Colon (tissue), 2 donors: Measurements from ENCODE around the gene FAT2.
"Not testable (repeated sequence)": the region's sequence is repeated elsewhere in the genome, so short reads cannot be mapped to it uniquely, and the experiment has no call there.

Source experiments
- FAIRE-seq: peaks from 2 replicates; lab custom pipeline; 2012; peaks lifted over from hg19 to GRCh38; lab: Jason Lieb, UNC
- donor health status: control.
- donor health status: control.

The FAT2 gene

GRCh38 chr5:151614565-151614964 lies 23.4 kb upstream of the FAT2 start:
- no peak for FAIRE-seq

- FAIRE-seq, result no peak
Measured at GRCh38 chr5:151612689-151613427, 21.7 kb upstream of the FAT2 start.

- no peak for FAIRE-seq
Measured at GRCh38 chr5:151611127-151611775, 20.1 kb upstream of the FAT2 start.

GRCh38 chr5:151608522-151608921 lies 17.4 kb upstream of the FAT2 start:
- FAIRE-seq, result no peak

DNA sequence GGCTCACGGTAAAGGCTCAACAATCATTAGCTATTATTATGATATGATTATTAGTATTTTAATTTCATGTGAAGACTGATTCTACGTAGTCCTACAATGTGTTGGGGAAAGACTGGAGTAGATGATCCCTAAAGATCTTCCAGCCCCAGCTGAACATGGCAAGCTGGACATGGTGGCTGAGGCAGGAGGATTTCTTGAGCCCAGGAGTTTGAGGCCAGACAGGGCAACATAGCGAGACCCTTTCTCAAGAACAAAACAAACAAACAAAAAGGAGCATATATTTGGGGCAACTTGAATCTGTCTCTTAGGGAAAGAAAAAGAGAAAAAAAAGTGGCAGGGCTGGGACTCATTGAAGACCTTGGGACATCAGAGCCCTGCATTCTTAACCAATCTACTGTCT lies 16.2 kb upstream of the FAT2 start:
- FAIRE-seq, result no peak

- no peak for FAIRE-seq
Measured at GRCh38 chr5:151605559-151605958, 14.4 kb upstream of the FAT2 start.

DNA sequence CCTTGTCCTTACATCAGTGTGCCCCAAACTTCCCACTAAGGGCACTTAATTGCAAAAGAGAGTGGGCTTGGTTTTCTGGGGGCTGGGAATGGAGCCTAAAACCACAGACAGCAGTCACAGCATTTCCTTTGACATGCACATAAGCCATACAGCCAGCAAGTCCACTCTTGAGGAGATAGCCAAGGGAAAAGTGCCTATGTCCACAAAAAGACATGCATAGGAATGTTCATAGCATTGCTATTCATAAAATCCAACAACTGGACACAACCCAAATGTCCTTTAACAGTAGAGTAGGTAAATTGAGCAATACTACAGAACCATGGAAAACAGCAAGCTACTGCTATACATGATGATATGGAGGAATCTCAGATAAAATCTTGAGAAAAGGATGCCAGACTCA lies 11.7 kb upstream of the FAT2 start:
- no peak for FAIRE-seq

DNA sequence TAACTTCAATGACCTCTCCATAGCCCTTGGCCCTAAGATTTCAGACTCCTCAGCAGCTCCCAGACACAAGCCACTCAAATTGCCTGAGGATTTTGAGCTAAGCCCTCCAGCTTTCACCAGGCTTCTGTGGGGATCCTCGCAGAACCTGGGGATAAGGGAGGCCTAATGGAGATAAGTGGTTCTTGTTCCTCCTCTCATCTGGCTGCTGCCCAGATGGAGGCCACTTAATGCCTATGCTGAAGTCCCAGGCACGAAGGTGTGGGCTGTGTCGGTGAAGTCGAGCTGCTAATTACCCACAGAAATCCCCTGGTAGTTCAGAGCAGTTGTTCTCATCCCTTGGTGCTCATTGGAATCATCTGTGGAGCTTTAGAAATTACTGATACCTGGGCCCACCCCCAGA lies 10.3 kb upstream of the FAT2 start:
- FAIRE-seq, result no peak

DNA sequence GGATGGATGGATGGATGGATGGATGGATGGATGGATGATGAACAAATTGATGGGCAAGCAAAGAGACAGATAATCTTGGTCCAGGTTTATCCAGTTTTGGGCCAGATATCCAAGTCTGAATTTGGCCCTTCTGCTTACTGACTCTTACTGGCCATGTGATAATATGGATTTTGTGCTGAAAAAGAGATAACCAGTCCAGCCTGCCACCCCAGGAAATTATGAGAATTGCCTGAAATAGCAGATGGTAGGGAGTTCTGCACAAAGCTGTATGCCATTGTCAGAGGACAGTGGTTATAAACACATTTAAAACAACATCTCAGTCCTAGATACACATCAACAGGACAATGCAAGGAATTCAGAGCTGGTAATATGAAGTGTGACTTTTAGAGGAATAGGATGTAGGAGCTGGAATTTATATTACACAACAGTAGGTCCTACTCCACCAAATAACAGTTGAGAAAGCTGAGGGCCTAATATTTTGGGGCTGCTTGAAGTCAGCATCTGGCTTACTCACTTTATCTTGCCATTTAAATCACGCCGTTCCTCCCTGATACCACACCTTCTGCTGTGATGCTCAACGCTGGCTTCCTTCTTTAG lies 9.0 kb upstream of the FAT2 start:
- no peak for FAIRE-seq

DNA sequence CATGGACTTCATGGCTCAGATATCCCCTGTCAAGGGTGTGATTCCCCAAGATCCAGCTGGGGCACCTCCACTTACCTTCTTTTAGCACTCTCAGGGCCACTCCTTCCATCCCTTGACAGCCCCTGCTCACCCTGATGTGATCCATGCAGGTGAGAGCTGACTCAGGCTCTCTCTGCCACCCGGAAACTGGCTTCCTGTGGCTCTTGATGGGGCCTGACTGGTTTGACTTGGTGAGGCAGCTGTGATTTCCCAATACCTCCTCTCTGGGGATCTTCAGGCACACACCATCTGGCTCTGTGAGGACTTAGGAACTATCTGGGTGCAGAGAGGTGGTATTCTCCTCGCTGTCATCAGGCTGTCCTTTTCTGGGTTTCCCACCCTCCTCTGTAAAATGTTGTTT lies 7.9 kb upstream of the FAT2 start:
- no peak for FAIRE-seq

DNA sequence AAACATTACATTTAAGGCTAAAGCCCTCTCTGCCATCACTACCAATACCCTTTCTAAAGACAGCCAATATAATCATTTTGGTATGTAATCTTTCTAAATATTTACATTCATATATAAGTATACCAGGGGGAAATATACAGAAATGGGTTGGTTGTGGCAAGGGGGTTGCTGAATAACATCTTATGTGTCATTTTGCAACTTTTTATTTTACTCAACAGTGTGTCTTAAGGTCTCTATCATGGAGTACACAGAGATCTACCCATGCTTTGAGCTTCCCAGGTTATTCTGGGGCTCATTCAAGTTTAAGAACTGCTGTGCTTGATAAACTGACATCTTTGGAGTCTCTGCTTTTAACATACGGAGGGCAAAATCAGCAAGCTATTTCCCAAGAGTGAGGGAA lies 7.4 kb upstream of the FAT2 start:
- no peak for FAIRE-seq

- no peak for FAIRE-seq
Measured at GRCh38 chr5:151597749-151598148, 6.6 kb upstream of the FAT2 start.

DNA sequence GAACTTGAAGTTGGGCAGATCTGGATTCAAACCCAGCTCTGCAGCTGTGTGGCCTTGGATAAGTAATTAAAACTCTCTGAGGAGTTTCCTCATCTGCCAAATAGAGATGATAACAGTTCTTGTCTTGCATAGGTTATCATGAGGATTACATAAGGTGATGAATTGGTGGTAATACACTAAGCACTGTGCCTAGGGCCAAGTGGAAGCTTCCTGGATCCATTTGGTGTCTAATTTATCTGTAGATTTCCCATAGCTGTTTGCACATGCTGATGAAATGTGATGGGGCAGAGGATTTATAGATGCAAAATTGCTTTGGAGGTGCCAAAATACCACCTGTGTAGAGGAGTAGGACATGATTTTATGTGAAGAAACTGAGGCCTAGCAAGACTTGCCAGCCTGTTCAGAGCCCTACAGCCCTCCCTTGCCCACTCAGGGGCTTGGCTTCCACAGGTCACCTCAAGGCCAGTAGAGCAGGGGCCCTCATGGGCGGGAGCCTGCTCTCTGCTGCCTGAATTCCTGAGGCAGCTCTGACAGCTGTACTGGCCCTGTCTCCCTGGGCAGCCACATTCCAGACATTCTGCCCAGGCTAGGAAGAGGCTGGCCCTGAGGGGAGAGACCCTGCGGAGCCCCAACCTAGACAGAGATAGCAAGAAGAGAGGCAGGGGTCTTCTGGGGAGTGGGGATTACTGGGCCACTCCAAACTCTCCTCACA lies 5.9 kb upstream of the FAT2 start:
- no peak for FAIRE-seq

DNA sequence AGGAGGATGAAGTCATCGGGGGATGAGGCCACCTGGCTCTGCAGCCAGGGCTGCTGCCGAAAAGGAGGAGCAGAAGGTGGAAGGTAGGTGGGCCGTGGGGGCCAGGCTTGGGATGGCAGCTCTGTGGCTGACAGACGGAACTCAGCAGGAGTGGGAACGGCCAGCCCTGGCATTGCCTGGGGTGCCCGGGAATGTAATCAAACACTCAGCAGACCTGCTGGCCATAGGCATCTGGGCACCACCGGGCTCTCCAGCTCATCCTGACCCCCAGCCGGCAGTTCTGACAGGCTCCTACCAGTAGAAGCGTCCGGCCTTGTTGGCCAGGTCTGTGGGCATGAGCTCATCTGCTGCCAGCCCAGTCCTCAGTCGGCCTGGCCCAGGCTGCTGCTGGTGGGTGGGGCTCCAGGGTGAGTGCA lies 4.3 kb upstream of the FAT2 start:
- no peak for FAIRE-seq

DNA sequence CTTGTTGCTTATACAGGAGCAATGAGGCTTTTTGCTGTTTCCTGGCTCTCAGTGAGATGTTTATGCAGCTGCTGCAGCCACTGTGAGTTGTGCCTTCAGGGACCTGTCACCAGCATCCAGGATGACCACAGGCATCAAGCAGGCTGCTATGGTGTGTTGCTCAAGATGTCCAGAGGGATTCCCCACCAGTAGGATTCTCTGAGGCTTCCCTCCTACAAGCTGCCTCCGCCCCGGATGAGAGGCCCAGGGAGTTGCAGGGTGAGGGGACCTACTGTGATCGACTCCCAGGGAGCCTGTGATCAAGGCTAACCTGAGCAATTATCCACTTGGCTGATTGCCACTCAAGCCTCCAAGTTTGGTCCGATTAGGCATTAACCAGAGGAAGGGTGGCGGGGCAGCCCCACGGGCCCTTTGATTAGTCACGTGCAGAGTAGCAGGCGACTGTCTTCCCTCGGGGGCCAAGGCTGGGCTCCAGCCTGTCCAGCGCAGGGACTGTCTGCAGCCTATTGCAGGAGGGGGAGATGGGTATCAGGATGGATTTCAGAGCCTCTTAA lies 1.8 kb upstream of the FAT2 start:
- no peak for FAIRE-seq

DNA sequence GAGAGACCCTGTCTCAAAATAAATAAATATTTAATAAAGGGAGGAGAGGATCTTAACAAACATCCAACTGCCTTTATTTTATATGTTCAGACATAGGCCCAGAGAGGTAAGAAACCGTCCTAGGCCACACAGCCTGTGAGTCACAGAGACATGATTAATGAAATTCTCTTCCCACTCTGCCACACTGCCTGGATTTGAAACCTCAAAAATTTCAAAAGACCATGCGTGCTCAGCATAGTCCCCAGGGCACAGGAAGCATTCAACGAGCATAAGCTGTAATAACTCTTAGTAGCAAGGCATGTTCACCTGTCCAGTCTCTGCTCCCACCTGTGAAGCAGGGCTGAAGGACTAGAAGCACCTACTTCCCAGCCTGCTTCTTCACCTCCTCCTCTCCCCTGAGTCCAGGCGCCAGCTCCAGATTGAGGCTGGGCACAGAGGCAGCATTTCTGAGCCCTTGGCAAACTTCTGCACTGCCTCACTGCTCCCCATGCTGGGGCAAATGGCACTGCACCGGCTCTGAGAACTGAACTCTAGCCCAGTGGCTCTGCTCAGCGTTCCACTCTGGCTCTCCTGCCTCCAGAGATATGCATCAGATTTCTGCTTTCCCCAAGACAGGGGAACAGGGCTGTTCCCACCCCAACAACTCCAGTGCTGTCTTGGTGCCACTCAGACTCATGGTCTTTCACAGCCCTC lies 1.1 kb downstream of the FAT2 start:
- no peak for FAIRE-seq

DNA sequence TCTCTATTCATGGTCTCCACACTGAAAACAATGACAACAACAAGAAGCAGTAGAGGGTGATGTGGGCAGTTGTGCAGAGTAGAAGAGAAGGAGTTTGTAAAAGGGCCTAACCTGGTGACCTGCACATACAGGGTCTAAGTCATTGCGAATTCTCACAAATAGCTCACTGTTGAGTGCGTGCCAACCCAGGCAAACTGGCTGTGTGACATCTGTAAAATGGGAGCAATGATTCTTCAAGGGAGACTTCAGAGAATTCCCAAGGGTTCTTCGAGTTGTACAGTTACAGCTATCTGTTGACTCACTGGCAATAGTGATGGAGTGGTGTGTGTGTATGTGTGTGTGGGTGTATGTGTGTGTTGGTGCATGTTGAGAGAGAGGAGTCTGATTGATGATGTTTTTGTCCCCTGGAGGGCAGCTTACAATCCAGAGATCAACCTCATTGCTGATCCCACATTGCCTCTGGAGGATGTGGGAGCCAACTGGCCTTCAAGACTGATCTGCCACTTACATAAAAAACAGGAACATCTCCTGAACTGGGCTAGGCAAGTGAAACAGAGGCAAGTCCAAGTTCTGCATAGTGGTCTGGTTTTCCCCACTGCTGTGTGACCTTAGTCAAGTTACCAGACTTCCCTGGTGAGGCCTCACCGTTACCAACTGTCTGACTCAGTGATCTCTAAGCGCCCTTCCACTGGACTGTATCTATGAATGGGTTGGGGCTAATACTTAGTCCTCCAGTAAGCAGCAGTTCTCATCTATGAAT lies 3.2 kb downstream of the FAT2 start:
- no peak for FAIRE-seq

- no peak for FAIRE-seq
Measured at GRCh38 chr5:151585970-151586369, 5.2 kb downstream of the FAT2 start.

- FAIRE-seq, result not testable (repeated sequence)
Measured at GRCh38 chr5:151585344-151585743, 5.8 kb downstream of the FAT2 start.

DNA sequence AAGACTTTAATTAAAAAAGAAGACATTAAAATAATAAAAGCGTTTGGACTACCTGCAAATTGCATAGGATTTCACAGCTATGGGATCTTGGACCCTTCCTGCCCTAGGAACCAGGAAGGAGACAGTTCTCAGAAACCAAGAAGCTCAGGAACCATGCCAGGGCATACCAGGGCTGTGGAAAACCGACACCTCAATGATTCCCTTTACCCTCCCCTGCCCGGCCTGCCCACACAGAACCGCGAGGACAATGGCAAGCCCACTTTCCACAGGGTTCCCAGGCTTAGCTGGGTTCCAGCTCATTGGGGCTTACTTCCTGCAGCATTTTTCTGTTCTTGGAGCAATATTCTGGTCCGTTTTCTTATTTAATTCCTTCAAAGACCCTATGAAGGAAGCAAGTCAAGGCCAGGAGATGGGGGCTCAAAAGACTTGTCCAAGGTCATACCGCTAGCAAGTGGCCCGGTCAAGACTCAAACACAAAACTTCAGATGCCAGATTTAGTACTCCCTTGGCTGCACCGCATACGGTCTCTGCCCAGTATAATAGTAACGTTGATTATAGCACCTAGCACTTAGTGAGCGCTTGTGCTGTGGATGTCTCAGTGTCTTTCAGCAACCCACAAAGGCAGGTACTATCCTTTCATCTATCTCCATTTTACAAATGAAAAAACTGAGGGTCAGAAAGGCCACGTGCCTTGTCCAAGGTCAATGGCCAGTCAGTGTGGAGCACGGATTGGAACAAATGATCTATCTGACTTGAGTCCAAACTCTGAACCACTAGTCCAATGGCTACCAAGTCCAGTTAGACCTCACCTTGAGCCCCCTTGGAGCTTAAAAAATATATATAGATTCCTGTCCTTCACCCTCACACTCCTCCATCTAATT lies 6.8 kb downstream of the FAT2 start:
- FAIRE-seq, result no peak
